T-helper 9 cell (primary cell): ENCODE data around the gene UQCRC2.
"Not testable (repeated sequence)": the region's sequence is repeated elsewhere in the genome, so short reads cannot be mapped to it uniquely, and the experiment has no call there.

Experiments
- DNase-seq: peaks from one replicate; pipeline ENCODE4 v3.0.0-alpha.2; 2020
- total RNA-seq, 2 donors: gene quantifications; one replicate each; lab custom pipeline; 2026; lab: John Stamatoyannopoulos, UW

The UQCRC2 gene
- 102 to 164 reads per million in 2 donors for total RNA-seq

DNA sequence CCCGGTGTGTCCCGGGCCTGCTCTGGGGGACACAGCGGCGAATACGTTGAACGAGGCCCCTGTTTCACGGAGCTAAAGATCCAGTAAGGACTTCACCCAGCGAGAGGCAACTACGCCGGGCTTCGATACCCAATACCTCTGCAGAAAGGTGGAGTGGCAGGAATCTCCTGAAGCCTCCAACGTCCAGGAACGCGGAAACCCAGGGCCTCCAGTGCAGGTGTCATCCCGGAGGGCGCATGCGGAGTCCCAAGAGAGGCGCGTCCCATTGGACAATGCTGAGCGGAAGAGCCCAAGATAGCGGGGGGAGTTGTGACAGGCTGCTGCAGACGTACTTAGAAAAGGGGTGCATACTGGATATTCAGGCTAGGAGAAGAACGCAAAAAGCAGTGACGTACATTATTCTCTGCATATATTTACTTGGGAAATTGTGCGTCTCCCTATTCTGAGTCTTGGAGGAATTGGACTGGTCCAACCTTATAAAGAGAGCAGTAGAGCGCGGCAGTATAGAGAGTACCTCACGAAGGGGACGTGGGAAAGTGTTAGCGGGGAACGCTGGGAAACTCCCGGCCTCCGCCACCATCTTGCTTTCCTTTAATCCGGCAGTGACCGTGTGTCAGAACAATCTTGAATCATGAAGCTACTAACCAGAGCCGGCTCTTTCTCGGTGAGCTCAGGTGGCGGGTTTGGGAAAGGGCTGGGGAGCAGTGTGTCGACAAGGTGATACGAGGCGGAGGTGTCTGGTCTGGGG lies at the start of gene UQCRC2:
UQCRC2 (plus strand) TSS at position 569 of the 748 bp plus-strand sequence; CDS start at position 632, 63 bp downstream.
- DNase-seq: peak; percentile 80

DNA sequence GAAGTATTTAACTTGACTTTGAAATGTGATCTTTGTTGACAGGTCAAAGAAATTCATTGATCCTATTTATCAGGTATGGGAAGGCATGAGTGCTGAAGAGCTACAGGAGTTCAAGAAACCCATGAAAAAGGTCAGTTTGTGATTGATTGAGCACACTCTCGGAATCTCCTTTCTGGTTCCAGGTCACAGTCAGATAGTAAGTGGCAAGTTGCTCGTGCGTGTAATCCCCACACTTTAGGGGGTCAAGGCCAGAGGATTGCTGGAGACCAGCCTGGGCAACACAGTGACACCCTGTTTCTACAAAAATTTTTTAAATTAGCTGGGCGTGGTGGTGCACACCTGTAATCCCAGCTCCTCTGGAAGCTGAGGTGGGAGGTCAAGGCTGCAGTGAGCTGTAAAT lies 20.5 kb upstream of the UQCRC2 start:
- DNase-seq: not testable (repeated sequence)

- not testable (repeated sequence) for DNase-seq
Observed at GRCh38 chr16:21933316-21933715, 19.8 kb upstream of the UQCRC2 start.

DNA sequence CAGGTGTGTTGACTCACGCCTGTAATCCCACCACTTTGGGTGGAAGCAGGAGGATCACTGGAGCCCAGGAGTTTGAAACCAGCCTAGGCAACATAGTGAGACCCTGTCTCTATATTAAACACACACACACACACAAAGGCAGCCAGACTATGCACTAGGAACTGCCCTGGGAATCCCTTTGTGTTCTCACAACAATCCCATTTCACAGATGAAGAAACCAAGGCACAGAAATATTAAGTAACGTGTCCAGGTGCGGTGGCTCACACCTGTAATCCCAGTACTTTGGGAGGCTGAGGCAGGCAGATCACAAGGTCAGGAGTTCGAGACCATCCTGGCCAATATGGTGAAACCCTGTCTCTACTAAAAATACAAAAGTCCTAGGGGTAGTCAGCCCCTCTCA lies 19.4 kb upstream of the UQCRC2 start:
- DNase-seq: not testable (repeated sequence)

- DNase-seq: not testable (repeated sequence)
Observed at GRCh38 chr16:21936216-21936615, 16.9 kb upstream of the UQCRC2 start.

DNA sequence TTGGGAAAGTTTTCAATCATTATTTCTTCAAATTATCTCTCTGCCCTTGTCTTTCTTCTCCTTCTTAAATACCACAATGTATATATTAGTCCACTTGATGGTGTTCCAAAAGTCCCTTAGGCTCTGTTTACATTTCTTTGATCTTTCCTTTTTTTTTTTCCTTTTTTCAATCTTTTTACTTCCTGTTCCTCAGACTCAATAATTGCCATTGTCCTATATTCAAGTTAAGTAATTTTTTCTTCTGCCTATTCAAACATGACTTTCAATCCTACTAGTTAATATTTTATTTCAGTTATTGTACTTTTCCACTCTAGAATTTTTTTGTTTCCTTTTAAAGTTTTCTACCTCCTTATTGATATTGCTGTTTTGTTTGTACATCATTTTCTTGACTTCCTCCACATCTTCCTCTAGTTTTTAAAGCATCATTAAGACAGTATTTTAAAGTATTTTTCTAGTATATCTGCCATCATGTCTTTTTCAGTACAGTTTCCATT lies 15.8 kb upstream of the UQCRC2 start:
- no peak for DNase-seq

- no peak for DNase-seq
Observed at GRCh38 chr16:21940570-21940969, 12.6 kb upstream of the UQCRC2 start.

GRCh38 chr16:21943571-21943970 lies 9.6 kb upstream of the UQCRC2 start:
- no peak for DNase-seq

GRCh38 chr16:21946889-21947635 lies 6.1 kb upstream of the UQCRC2 start:
- no peak for DNase-seq

- DNase-seq: no peak
Observed at GRCh38 chr16:21949713-21950260, 3.4 kb upstream of the UQCRC2 start.

GRCh38 chr16:21950782-21951521 lies 2.2 kb upstream of the UQCRC2 start:
- no peak for DNase-seq

DNA sequence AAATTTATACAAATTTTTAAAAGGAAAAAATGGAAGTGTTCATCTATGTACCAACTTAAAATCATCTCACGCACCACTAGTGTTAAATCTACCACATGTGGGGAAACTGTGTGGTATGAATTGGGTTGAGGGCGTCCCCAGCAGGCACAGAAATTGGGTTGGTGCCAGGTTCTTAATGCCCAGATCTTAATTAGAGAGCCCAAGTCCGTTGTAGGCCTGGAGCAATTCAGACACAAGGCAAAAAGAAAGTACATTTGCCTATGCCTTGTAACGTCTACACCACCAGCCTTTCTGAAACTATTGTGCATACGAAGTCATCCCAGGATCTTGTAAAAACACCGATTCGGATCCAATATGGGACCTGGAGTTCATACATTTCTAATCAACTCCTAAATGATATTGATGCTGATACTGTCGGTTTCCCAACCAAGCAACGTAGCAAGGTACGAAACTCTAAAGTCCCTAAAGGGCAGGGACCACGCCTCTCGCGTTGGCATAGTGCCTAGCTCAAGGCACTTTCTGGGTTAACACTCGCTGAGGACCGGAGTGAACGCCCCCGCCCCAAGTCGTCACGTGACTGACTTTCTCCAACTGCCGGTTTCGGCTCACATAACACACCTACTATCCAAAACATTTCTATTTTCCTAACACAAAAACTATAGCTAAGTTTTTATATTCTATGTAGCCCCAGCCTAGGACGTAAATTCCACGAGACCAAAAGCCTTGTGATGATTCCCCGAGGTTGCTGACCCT lies 945 bp upstream of the UQCRC2 start:
- peak; percentile 65 for DNase-seq

GRCh38 chr16:21953541-21953902 lies 361 bp downstream of the UQCRC2 start:
- DNase-seq: no peak

DNA sequence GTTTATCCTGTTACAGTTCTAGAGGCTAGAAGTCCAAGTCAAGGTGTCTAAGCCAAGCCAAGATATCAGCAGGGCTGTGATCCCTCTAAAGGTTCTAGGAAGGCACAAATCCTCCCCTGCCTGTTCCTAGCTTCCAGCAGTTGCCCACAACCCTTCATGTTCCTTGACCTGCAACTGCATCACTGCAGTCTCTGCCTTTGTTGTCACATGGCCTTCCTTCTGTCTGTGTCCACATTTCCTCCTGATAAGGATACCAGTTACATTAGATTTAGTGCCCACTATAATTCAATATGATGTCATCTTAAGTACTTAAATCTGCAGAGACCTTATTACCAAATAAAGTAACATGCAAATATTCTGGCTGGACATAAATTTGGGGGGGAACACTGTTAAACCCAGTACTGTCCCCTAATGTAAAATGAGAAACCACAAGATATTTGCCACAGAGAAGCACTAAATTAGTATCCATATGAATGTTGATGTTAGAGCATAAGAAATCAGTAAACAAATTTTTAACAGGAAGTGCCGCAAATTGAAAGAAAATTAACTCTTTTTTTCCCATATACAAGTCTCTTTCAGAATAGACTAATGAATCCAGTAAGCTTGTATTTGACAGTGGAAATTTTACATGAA lies 4.7 kb downstream of the UQCRC2 start:
- no peak for DNase-seq

DNA sequence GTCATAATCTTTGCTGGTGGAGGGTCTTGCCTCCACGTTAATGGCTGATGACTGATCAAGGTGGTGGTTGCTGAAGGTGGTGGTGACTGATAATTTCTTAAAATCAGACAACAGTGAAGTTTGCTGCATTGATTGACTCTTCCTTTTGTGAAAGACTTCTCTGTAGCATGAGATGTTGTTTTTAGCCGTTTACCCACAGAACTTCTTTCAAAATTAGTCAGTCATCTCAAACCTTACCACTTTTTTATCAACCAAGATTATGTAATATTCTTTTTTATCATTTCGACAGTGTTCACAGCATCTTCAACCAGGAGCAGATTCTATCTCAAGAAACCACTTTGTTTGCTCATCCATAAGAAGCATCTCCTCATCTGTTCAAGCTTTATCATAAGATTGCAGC lies 5.9 kb downstream of the UQCRC2 start:
- no peak for DNase-seq

- DNase-seq: no peak
Observed at GRCh38 chr16:21962475-21962874, 9.3 kb downstream of the UQCRC2 start.

DNA sequence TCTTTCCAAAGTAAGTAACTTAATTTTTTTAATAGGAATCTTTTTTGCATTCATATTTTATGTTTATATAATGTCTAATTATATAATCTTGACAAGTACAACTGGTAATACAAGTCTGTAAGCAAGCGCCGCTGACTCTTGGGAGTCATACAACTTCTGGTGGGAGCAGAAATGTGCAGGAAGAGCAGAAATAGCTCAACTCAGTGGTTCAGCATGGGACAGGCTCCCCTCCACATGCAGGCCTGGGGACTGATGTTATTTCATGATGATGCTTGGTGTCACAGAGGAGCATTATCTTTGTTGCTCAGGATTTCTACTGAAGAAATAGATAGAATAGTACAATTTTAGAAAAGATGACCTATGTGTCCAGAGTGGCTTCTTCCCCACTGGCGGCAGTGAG lies 10.7 kb downstream of the UQCRC2 start:
- no peak for DNase-seq

- DNase-seq: no peak
Observed at GRCh38 chr16:21964353-21964752, 11.2 kb downstream of the UQCRC2 start.

DNA sequence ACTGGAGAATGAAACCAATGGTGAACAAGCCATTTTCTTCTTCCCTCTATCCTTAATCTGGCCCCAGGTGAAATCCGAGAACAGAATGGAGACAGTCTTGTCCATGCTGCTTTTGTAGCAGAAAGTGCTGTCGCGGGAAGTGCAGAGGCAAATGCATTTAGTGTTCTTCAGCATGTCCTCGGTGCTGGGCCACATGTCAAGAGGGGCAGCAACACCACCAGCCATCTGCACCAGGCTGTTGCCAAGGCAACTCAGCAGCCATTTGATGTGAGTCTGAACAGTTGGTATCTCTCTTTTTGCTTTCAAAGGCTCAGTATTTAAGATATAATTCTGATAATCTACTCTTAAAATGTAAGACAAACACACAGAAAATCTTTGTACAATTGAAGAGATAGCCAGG lies 18.7 kb downstream of the UQCRC2 start:
- no peak for DNase-seq

- DNase-seq: no peak
Observed at GRCh38 chr16:21973945-21974344, 20.8 kb downstream of the UQCRC2 start.

DNA sequence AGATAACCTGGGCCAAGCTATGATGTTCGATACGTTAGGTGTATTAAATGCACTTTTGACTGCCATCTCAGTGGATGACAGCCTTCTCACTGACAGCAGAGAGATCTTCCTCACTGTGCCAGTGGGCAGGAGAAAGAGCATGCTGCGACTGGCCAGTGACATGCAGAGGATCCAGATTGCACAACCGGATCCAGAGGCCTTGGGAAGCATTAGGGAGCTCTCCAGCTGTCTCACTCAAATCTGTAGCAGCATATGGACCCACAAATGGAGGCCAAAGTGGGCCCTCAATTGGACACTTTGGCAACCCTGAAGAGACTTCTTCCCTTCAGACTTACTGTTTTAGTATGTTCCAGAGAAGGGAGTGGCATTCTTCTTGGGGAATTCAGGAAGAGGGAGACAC lies 26.9 kb downstream of the UQCRC2 start:
- DNase-seq: no peak

DNA sequence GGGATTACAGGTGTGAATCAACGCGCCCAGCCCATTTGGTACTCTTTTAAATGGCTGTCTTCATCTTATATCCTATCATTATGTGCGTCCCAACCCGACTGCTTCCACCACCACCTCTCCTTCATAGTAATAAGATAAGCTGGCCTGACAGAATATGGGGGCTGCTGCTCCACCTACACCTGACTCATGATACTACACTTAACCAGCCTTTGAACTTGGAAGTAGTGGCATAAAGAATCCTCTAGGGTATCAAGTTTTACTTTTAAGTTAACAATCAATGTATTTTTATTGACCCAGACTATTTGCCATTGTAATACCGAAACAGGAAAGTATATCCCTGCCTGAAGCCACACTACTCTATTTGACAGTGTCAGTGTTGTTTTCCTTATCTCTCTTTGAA lies 28.9 kb downstream of the UQCRC2 start:
- DNase-seq: no peak
